ENCODE data around the gene PRDM13. TPM values are rescaled to one million over a fixed set of nuclear protein-coding genes. Genes with fewer than 3 reads are reported as not detected.

The PRDM13 gene
- total and polyA plus RNA-seq, 2 experiments from 2014 or later, result 0.08 to 0.10 TPM

GRCh38 chr6:99612551-99613408 lies 6.1 kb downstream of the PRDM13 start:
- Histone ChIP-seq H3K4me3 (peak overlapping the region; percentile 64), H3K27ac (ENCODE audit: low read depth) (no peak overlapping the region), H3K79me2 (replicated peaks; ENCODE audit: insufficient read depth) (no peaks in the 10 kb centered on the region), H3K9me2 (ENCODE audit: insufficient read depth) (no peaks in the 10 kb centered on the region), H3F3A (replicated peaks; ENCODE audit: low read depth) (peaks cover 37% of the 10 kb centered on the region), H3K36me3 (ENCODE audit: insufficient read depth) (no peaks in the 10 kb centered on the region), H3K4me2 (peak overlapping the region; percentile 93), H4K20me1 (replicated peaks; ENCODE audit: insufficient read depth) (peaks cover 33% of the 10 kb centered on the region), H3K27me3 (ENCODE audit: insufficient read depth) (peaks cover 99% of the 10 kb centered on the region), H2AFZ (peak overlapping the region; percentile 89), H3K4me1 (ENCODE audit: insufficient read depth) (peaks cover 64% of the 10 kb centered on the region)
- peak overlapping the region; percentile 58 for H3K4me3 Mint-ChIP-seq
- peaks cover 4% of the 10 kb centered on the region; the same call in 2 of the 3 replicates for H3K9me3 Mint-ChIP-seq
- peaks cover 97% of the 10 kb centered on the region for H3K27me3 Mint-ChIP-seq (ENCODE audit: insufficient read depth, low read depth, poor library complexity)
- no peak overlapping the region for H3K27ac Mint-ChIP-seq
- H3K36me3 Mint-ChIP-seq (ENCODE audit: low read depth), result no peaks in the 10 kb centered on the region
- no peak for TF ChIP-seq STAT1 (IDR thresholded peaks at IDR 0.05; ENCODE audit: unreplicated experiment)
- no peak for TF ChIP-seq ETS1 (IDR thresholded peaks at IDR 0.05)
- TF ChIP-seq ZNF331 (CRISPR knock-in tag; IDR thresholded peaks at IDR 0.05; ENCODE audit: low read depth), result no peak
- TF ChIP-seq EZH2phosphoT487 (IDR thresholded peaks at IDR 0.05; ENCODE audit: unreplicated experiment), result peak; percentile 94
- peak; percentile 88 for TF ChIP-seq EZH2 (IDR thresholded peaks at IDR 0.05; ENCODE audit: low read depth, unreplicated experiment)
- no peak for TF ChIP-seq ZNF462 (CRISPR knock-in tag; IDR thresholded peaks at IDR 0.05)
- TF ChIP-seq JUNB (IDR thresholded peaks at IDR 0.05; ENCODE audit: unreplicated experiment), result no peak
- ATAC-seq, result peak; percentile 28
- peaks cover 43% of the 10 kb centered on the region for H3K4me1 Mint-ChIP-seq
- DNase-seq (ENCODE audit: low spot score), result peak; percentile 52
